Measurements from ENCODE around the gene FNDC3B.
"Not testable (repeated sequence)": the region's sequence is repeated elsewhere in the genome, so short reads cannot be mapped to it uniquely, and the experiment has no call there.

Gene FNDC3B

DNA sequence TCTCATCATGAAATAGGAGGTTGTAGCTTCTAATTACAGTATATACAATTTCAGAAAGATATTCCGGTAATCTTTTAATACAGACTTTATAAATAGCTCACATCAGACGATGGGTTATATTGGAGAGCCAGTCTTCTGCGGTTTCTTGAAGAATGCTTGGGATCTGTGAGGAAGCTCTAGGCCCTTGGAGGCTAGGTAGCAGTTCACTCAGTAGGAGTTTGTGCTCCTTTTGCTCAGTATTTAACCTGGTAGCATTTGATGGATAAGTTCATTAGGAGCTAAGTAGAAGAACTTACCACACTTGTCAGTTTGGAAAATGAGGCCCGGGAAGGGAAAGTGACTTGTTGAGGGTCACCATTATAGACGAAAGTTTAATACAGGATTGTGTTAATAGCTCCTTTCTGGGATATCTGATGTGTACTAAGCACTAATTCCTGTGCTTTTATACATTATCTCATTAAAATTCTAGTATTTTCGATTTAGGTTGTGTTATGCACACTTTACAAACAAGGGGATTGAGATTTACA is 2.8 kb downstream of the FNDC3B start:
- Histone ChIP-seq H3K9me3 (ENCODE audit: control insufficient read depth in 1 of 2, low read length in 2 of 2) (no peaks in the 10 kb centered on the region), H3K36me3 (ENCODE audit: control insufficient read depth in 1 of 2, insufficient read depth in 2 of 2, low read length in 2 of 2) (peaks cover 0 to 4% of the 10 kb centered on the region in 2 donors), H3K9ac (ENCODE audit: low read depth in 1 of 2, low read length in 2 of 2) (no peak overlapping the region), H3K27ac (ENCODE audit: low read depth, low read length) (peak overlapping the region; percentile 7), H3K4me1 (ENCODE audit: control insufficient read depth in 1 of 2, insufficient read depth in 2 of 2, low read length in 2 of 2) (peaks cover 4 to 25% of the 10 kb centered on the region in 2 donors), H3K4me3 (ENCODE audit: low read depth in 1 of 2, low read length in 2 of 2) (peak overlapping the region; percentile 79 to 81), H3K27me3 (ENCODE audit: control insufficient read depth in 1 of 2, insufficient read depth in 2 of 2, low read length in 2 of 2) (no peaks in the 10 kb centered on the region)

DNA sequence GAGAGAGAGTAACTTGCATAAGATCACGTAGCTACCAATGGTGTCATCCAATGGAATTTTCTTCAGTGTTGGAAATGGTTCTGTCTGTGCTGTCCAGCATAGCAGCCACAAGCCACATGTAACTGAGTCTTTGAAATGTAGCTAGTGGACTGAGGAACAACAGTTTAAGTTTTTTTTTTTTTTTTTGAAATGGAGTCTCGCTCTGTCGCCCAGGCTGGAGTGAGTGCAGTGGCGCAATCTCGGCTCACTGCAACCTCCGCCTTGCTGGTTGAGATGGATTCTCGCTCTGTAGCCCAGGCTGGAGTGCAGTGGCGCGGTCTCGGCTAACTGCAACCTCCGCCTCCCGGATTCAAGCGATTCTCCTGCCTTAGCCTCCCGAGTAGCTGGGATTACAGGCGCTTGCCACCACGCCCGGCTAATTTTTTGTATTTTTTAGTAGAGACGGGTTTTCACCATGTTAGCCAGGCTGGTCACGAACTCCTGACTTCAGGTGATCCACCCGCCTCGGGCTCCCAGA is 3.3 kb downstream of the FNDC3B start:
- not testable (repeated sequence) for H3K9me3 ChIP-seq (ENCODE audit: control insufficient read depth in 1 of 2, low read length in 2 of 2); H3K4me3 ChIP-seq (ENCODE audit: low read depth in 1 of 2, low read length in 2 of 2); H3K9ac ChIP-seq (ENCODE audit: low read depth in 1 of 2, low read length in 2 of 2)

DNA sequence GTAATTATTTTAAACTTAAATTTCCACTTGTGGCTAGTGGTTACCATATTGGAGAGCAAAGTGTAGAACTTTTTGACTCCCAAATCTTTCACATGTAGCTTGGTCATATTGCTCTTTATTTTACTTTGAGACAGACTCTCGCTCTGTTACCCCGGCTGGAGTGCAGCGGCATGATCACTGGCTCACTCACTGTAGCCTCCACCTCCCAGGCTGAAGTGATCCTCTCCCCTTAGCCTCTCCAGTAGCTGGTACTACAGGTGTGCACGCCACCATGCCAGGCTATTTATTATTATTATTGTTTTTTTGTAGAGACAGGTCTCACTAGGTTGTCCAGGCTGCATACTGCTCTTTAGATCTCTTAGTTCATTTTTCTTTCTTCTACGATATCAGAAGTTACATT is 3.9 kb downstream of the FNDC3B start:
- Histone ChIP-seq H3K9me3 (ENCODE audit: control insufficient read depth in 1 of 2, low read length in 2 of 2) (no peaks in the 10 kb centered on the region), H3K4me1 (ENCODE audit: control insufficient read depth in 1 of 2, insufficient read depth in 2 of 2, low read length in 2 of 2) (peaks cover 4 to 25% of the 10 kb centered on the region in 2 donors), H3K27me3 (ENCODE audit: control insufficient read depth in 1 of 2, insufficient read depth in 2 of 2, low read length in 2 of 2) (no peaks in the 10 kb centered on the region), H3K9ac (ENCODE audit: low read depth in 1 of 2, low read length in 2 of 2) (no peak overlapping the region), H3K27ac (ENCODE audit: low read depth, low read length) (no peak overlapping the region), H3K36me3 (ENCODE audit: control insufficient read depth in 1 of 2, insufficient read depth in 2 of 2, low read length in 2 of 2) (peaks cover 0 to 4% of the 10 kb centered on the region in 2 donors), H3K4me3 (ENCODE audit: low read depth in 1 of 2, low read length in 2 of 2) (no peak overlapping the region)

More for the DNA sequence above, 3.3 kb downstream of the FNDC3B start:
- H3K27me3 ChIP-seq (ENCODE audit: control insufficient read depth in 1 of 2, insufficient read depth in 2 of 2, low read length in 2 of 2); H3K36me3 ChIP-seq (ENCODE audit: control insufficient read depth in 1 of 2, insufficient read depth in 2 of 2, low read length in 2 of 2): not testable (repeated sequence)
- Histone ChIP-seq H3K27ac (ENCODE audit: low read depth, low read length) (peak overlapping the region; percentile 7), H3K4me1 (ENCODE audit: control insufficient read depth in 1 of 2, insufficient read depth in 2 of 2, low read length in 2 of 2) (peaks cover 4 to 25% of the 10 kb centered on the region in 2 donors)

DNA sequence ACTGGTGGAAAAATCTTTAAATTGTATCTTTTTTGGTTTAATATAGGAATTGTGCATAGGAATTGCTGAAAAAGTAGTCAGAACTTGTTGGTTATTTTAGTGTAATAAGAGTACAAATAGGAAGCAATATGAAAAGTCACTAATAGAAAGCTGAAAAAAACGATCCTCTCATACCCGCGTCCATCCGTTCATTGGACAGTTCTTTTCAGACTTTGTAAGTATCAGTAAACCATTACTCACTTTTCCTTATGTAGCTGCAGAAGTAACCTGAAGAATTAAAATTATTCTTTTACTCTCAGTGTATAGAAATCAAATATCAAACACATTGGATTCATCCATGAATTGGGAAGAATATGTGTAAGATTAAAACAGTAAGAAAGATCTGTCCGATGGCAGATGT is 4.4 kb downstream of the FNDC3B start:
- Histone ChIP-seq H3K4me3 (ENCODE audit: low read depth in 1 of 2, low read length in 2 of 2) (no peak overlapping the region), H3K9me3 (ENCODE audit: control insufficient read depth in 1 of 2, low read length in 2 of 2) (no peaks in the 10 kb centered on the region), H3K27me3 (ENCODE audit: control insufficient read depth in 1 of 2, insufficient read depth in 2 of 2, low read length in 2 of 2) (no peaks in the 10 kb centered on the region), H3K36me3 (ENCODE audit: control insufficient read depth in 1 of 2, insufficient read depth in 2 of 2, low read length in 2 of 2) (peaks cover 0 to 4% of the 10 kb centered on the region in 2 donors), H3K27ac (ENCODE audit: low read depth, low read length) (no peak overlapping the region), H3K9ac (ENCODE audit: low read depth in 1 of 2, low read length in 2 of 2) (no peak overlapping the region), H3K4me1 (ENCODE audit: control insufficient read depth in 1 of 2, insufficient read depth in 2 of 2, low read length in 2 of 2) (peaks cover 4 to 21% of the 10 kb centered on the region in 2 donors)

DNA sequence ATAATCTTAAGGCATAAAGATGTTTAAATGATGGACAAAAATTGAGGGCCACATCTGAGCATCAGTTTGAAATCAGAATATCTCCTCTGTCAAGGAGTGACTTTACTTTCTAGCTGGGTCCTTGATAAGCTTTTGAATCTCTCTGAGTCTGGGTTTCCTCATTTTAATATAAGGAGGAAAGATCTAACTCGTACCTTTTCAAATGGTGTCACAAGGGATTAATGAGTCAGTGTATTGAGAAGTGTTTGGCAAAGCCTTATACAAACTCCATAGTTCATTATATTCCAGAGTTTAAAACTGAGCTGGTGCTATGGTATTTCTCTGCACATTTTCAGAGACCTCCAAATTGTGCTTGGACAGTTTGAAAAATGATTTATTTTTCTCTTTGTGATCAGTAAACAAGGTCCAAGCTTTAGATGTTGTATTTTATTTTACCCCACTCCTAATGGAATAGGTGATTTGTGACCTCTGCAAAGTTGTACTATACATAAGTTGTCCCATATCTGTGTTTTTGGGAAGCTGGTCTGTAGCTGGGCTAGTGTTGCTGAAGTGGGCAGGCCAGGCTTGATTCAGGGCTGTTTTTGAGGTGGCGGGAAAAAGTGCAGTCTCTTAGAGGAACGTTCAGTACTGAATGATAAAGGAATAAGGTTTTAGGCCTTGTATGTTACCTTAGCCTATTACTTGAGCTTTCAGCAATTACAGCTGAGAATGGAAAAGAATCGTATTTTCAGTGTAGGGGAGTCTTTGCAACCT is 5.6 kb downstream of the FNDC3B start:
- H3K9ac ChIP-seq (ENCODE audit: low read depth in 1 of 2, low read length in 2 of 2): no peak overlapping the region

DNA sequence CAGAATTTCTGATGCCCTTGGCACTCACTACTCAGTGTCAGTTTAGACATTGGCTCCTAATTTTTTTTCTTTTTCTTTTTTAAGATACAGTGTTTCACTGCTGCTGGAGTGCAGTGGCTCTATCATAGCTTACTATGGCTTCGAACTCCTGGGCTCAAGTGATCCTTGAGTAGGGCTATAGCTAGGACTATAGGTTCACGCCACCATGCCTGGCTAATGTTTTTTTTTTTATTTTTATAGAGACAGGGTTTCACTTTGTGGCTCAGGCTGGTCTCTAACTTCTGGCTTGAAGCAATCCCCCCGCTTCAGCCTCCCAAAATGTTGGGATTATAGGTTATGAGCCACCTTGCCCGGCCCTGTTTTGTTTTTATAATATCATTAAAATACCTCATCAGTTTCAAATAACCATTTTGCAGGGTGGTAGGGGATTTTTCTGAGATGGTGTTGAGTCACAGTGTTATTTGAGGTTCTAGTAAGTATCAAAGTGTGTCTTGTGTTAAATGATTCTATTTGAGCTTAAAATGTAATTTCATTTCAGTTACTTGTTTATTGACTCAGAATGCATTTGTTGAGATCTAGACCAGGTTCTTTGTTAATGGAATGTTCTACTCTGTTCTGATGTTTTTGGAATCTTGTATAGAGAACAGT is 7.0 kb downstream of the FNDC3B start:
- H3K4me1 ChIP-seq (ENCODE audit: control insufficient read depth in 1 of 2, insufficient read depth in 2 of 2, low read length in 2 of 2): peaks cover 0 to 16% of the 10 kb centered on the region in 2 donors
- no peaks in the 10 kb centered on the region for H3K27me3 ChIP-seq (ENCODE audit: control insufficient read depth in 1 of 2, insufficient read depth in 2 of 2, low read length in 2 of 2)
- no peak overlapping the region for H3K27ac ChIP-seq (ENCODE audit: low read depth, low read length)
- H3K9me3 ChIP-seq (ENCODE audit: control insufficient read depth in 1 of 2, low read length in 2 of 2): no peaks in the 10 kb centered on the region
- no peak overlapping the region for H3K9ac ChIP-seq (ENCODE audit: low read depth in 1 of 2, low read length in 2 of 2)
- H3K4me3 ChIP-seq (ENCODE audit: low read depth in 1 of 2, low read length in 2 of 2): no peak overlapping the region
- peaks cover 0 to 8% of the 10 kb centered on the region in 2 donors for H3K36me3 ChIP-seq (ENCODE audit: control insufficient read depth in 1 of 2, insufficient read depth in 2 of 2, low read length in 2 of 2)

More for the DNA sequence above, 5.6 kb downstream of the FNDC3B start:
- H3K27ac ChIP-seq (ENCODE audit: low read depth, low read length): no peak overlapping the region
- no peaks in the 10 kb centered on the region for H3K9me3 ChIP-seq (ENCODE audit: control insufficient read depth in 1 of 2, low read length in 2 of 2)
- peak overlapping the region in 1 of 2 donors; percentile 4 for H3K4me3 ChIP-seq (ENCODE audit: low read depth in 1 of 2, low read length in 2 of 2)
- peaks cover 0 to 16% of the 10 kb centered on the region in 2 donors for H3K4me1 ChIP-seq (ENCODE audit: control insufficient read depth in 1 of 2, insufficient read depth in 2 of 2, low read length in 2 of 2)
- no peaks in the 10 kb centered on the region for H3K27me3 ChIP-seq (ENCODE audit: control insufficient read depth in 1 of 2, insufficient read depth in 2 of 2, low read length in 2 of 2)
- H3K36me3 ChIP-seq (ENCODE audit: control insufficient read depth in 1 of 2, insufficient read depth in 2 of 2, low read length in 2 of 2): peaks cover 0 to 8% of the 10 kb centered on the region in 2 donors

DNA sequence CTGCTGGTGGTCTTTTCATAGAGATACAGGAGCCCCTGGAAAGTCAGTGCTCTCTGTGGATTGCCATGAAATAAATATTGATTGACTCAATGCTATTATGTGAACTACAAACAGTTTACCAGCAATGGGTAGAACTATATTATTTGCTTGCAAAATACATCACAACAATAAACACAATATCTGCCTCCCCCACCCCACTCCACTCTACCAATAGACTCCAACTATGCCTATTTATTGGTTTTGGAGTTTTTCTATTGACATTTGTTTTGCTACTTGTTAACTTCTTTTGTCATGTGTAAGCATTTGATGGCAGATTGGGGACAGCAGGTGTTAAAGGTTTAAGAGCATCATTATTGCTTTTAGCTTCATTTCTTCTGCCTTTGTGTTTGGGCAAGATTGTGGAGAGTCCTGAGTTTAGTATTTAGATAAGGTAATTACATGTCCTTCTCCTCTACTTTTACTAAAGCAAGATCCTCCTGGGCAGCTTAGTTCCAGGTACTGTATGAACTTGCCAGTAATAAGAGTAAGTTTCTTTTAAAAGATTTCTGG is 8.3 kb downstream of the FNDC3B start:
- H3K9me3 ChIP-seq (ENCODE audit: control insufficient read depth in 1 of 2, low read length in 2 of 2): no peaks in the 10 kb centered on the region
- H3K36me3 ChIP-seq (ENCODE audit: control insufficient read depth in 1 of 2, insufficient read depth in 2 of 2, low read length in 2 of 2): peaks cover 5 to 8% of the 10 kb centered on the region in 2 donors
- no peak overlapping the region for H3K9ac ChIP-seq (ENCODE audit: low read depth in 1 of 2, low read length in 2 of 2)
- no peak overlapping the region for H3K27ac ChIP-seq (ENCODE audit: low read depth, low read length)
- no peak overlapping the region for H3K4me3 ChIP-seq (ENCODE audit: low read depth in 1 of 2, low read length in 2 of 2)
- no peaks in the 10 kb centered on the region for H3K27me3 ChIP-seq (ENCODE audit: control insufficient read depth in 1 of 2, insufficient read depth in 2 of 2, low read length in 2 of 2)
- H3K4me1 ChIP-seq (ENCODE audit: control insufficient read depth in 1 of 2, insufficient read depth in 2 of 2, low read length in 2 of 2): peaks cover 0 to 16% of the 10 kb centered on the region in 2 donors

DNA sequence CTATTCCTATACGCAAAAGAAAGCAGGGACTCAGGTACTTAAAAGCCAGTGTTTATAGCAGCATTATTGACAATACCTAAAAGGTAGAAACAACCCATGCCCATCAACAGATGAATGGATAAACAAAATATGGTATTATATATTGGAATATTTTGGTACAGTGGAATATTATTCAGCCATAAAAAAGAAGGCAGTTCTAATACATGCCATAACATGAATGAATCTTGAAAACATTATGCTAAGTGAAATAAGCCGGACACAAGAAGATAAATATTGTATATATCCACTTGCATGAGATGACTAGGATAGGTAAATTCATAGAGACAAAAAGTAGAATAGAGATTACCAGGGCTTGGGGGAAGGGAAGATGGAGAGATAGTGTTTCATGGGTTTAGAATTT is 9.2 kb downstream of the FNDC3B start:
- Histone ChIP-seq H3K27me3 (ENCODE audit: control insufficient read depth in 1 of 2, insufficient read depth in 2 of 2, low read length in 2 of 2) (no peaks in the 10 kb centered on the region), H3K9ac (ENCODE audit: low read depth in 1 of 2, low read length in 2 of 2) (no peak overlapping the region), H3K4me1 (ENCODE audit: control insufficient read depth in 1 of 2, insufficient read depth in 2 of 2, low read length in 2 of 2) (peaks cover 0 to 16% of the 10 kb centered on the region in 2 donors), H3K27ac (ENCODE audit: low read depth, low read length) (no peak overlapping the region), H3K36me3 (ENCODE audit: control insufficient read depth in 1 of 2, insufficient read depth in 2 of 2, low read length in 2 of 2) (peaks cover 5 to 8% of the 10 kb centered on the region in 2 donors), H3K9me3 (ENCODE audit: control insufficient read depth in 1 of 2, low read length in 2 of 2) (no peaks in the 10 kb centered on the region), H3K4me3 (ENCODE audit: low read depth in 1 of 2, low read length in 2 of 2) (no peak overlapping the region)

DNA sequence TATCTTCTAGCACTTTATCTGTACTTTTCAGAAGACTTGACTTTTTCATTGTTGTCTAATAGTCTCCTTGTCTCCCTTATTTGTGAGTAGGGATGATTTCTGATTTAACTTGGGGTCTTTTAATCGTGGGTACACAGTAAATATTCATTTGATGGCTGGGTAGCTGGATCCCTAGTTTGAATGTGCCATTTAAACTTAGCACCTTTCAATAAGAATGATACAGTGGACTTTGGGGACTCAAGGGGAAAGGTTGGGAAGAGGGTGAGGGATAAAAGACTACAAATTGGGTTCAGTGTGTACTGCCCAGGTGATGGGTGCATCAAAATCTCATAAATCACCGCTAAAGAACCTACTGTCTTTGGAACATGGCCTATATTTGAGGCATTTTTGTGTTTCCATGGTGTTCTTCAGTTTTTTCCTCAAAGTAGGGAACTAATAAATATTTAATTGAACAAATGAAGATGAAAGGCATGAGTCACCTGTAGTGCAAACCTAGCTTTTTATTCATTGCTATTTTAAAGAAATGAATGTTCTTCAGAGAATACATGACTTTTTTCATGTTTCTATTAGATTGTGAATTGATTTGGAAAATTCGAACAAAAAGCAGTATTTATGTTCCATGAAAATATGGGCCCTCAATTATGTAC is 12.1 kb downstream of the FNDC3B start:
- no peaks in the 10 kb centered on the region for H3K27me3 ChIP-seq (ENCODE audit: control insufficient read depth in 1 of 2, insufficient read depth in 2 of 2, low read length in 2 of 2)
- no peak overlapping the region for H3K9ac ChIP-seq (ENCODE audit: low read depth in 1 of 2, low read length in 2 of 2)
- peaks cover 3 to 4% of the 10 kb centered on the region in 2 donors for H3K4me1 ChIP-seq (ENCODE audit: control insufficient read depth in 1 of 2, insufficient read depth in 2 of 2, low read length in 2 of 2)
- H3K4me3 ChIP-seq (ENCODE audit: low read depth in 1 of 2, low read length in 2 of 2): no peak overlapping the region
- H3K27ac ChIP-seq (ENCODE audit: low read depth, low read length): no peak overlapping the region
- peaks cover 5% of the 10 kb centered on the region in 2 donors for H3K36me3 ChIP-seq (ENCODE audit: control insufficient read depth in 1 of 2, insufficient read depth in 2 of 2, low read length in 2 of 2)
- H3K9me3 ChIP-seq (ENCODE audit: control insufficient read depth in 1 of 2, low read length in 2 of 2): no peaks in the 10 kb centered on the region

Measured in duodenal mucosa (tissue), 2 donors.